Glutamatergic neuron (in vitro differentiated cells): ENCODE data around the gene PSMB7. TPM values are rescaled to one million over a fixed set of nuclear protein-coding genes. Genes with fewer than 3 reads are reported as not detected.

Source experiments
- DNase-seq: peaks from one replicate; pipeline ENCODE4 v3.0.0; 2022
- H3K27ac Mint-ChIP-seq: one replicate; pipeline ENCODE4 v1.8.0; 2020; ENCODE audit warnings: mild to moderate bottlenecking, mixed read lengths, inconsistent platforms; ENCODE audit not compliant: unreplicated experiment
- H3K27me3 Mint-ChIP-seq: one replicate; pipeline ENCODE4 v1.8.0; 2020; ENCODE audit warnings: mild to moderate bottlenecking, moderate library complexity, mixed read lengths, inconsistent platforms; ENCODE audit not compliant: unreplicated experiment
- H3K36me3 Mint-ChIP-seq: one replicate; pipeline ENCODE4 v1.8.0; 2020; ENCODE audit warnings: mild to moderate bottlenecking, mixed read lengths, inconsistent platforms; ENCODE audit not compliant: unreplicated experiment
- H3K4me1 Mint-ChIP-seq: one replicate; pipeline ENCODE4 v1.8.0; 2020; ENCODE audit warnings: mild to moderate bottlenecking, low read depth, mixed read lengths, inconsistent platforms; ENCODE audit not compliant: unreplicated experiment
- H3K4me3 Mint-ChIP-seq: one replicate; pipeline ENCODE4 v1.8.0; 2020; ENCODE audit warnings: mild to moderate bottlenecking, mixed read lengths, inconsistent platforms; ENCODE audit not compliant: unreplicated experiment
- H3K9me3 Mint-ChIP-seq: one replicate; pipeline ENCODE4 v1.8.0; 2020; ENCODE audit warnings: mild to moderate bottlenecking, moderate library complexity, mixed read lengths, inconsistent platforms; ENCODE audit not compliant: unreplicated experiment
- total RNA-seq: library from RNA; stranded (reverse); fragmentation: NEBNext Ultra II Directional; extraction: Animal tissue kit (Norgen Biotek cat#: 25700); gene quantifications from one replicate; pipeline ENCODE4 v1.2.1, GENCODE V29; 2021; ENCODE audit not compliant: unreplicated experiment
- TF ChIP-seq, protein P1 (sequence below): fragments of 200-600 bp; sonication (generic); IDR thresholded peaks from one replicate; pipeline ENCODE4 v1.5.0; 2021; ENCODE audit not compliant: partially characterized antibody, unreplicated experiment

Gene PSMB7
- total RNA-seq, 1 donor from 2014 or later, result 185 TPM

- peak overlapping the region; percentile 1 for H3K27ac Mint-ChIP-seq
- H3K36me3 Mint-ChIP-seq, result peaks cover 2% of the 10 kb centered on the region
Observed at GRCh38 chr9:124388275-124389048, 26.8 kb downstream of the PSMB7 start.

DNA sequence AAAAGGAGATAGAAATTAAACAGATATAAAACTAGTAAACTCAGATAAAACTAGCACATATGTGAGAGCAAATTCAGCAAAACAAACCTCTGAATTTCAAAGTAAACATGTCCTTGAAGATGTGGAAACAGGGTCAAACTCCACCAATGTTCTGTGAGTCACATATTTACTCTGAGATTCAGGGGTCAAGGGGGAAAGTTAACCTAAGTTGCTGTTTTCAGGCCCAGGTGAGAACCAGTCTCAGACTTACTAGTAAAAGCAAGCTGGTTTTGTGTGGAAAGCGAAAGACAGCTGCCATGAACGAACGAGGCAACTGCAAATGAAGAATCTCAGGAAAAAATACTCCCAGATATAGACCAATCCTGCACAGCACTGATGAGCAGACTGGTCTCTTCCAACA is 29.0 kb downstream of the PSMB7 start:
- TF ChIP-seq, protein P1, sequence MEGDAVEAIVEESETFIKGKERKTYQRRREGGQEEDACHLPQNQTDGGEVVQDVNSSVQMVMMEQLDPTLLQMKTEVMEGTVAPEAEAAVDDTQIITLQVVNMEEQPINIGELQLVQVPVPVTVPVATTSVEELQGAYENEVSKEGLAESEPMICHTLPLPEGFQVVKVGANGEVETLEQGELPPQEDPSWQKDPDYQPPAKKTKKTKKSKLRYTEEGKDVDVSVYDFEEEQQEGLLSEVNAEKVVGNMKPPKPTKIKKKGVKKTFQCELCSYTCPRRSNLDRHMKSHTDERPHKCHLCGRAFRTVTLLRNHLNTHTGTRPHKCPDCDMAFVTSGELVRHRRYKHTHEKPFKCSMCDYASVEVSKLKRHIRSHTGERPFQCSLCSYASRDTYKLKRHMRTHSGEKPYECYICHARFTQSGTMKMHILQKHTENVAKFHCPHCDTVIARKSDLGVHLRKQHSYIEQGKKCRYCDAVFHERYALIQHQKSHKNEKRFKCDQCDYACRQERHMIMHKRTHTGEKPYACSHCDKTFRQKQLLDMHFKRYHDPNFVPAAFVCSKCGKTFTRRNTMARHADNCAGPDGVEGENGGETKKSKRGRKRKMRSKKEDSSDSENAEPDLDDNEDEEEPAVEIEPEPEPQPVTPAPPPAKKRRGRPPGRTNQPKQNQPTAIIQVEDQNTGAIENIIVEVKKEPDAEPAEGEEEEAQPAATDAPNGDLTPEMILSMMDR, result no peak
- DNase-seq, result no peak
- H3K36me3 Mint-ChIP-seq, result peaks cover 6% of the 10 kb centered on the region
- peaks cover 48% of the 10 kb centered on the region for H3K4me1 Mint-ChIP-seq
- no peak overlapping the region for H3K27ac Mint-ChIP-seq
- H3K9me3 Mint-ChIP-seq, result no peaks in the 10 kb centered on the region
- no peak overlapping the region for H3K4me3 Mint-ChIP-seq
- H3K27me3 Mint-ChIP-seq, result no peaks in the 10 kb centered on the region

More at GRCh38 chr9:124388275-124389048, 26.8 kb downstream of the PSMB7 start:
- Mint-ChIP-seq H3K27me3 (no peaks in the 10 kb centered on the region), H3K4me3 (no peak overlapping the region), H3K4me1 (peaks cover 62% of the 10 kb centered on the region), H3K9me3 (no peaks in the 10 kb centered on the region)
- no peak for DNase-seq
- TF ChIP-seq, protein P1, result no peak

DNA sequence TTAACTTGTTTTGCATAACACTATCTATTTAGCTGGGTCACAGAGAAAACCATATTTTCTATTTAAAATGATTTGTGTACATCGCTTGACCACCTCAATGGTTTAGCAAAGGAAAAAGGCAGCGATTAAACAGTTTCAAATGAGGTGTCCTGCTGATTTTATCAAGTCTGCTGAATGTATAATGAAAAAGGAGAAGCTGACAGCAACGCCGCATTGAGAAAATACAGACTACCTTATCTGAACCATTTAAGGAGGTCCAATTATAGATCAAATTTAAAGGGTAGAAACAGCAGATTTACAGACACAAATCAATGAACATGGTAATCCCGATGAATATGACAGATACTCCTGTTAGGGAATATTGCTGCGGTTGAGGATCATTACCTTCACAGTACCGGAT is 29.6 kb downstream of the PSMB7 start:
- no peak for DNase-seq
- Mint-ChIP-seq H3K27me3 (no peaks in the 10 kb centered on the region), H3K4me3 (no peak overlapping the region), H3K9me3 (no peaks in the 10 kb centered on the region), H3K36me3 (peaks cover 6% of the 10 kb centered on the region), H3K4me1 (peaks cover 44% of the 10 kb centered on the region), H3K27ac (no peak overlapping the region)
- TF ChIP-seq, protein P1, result no peak

GRCh38 chr9:124384846-124385245 is 30.4 kb downstream of the PSMB7 start:
- peaks cover 38% of the 10 kb centered on the region for H3K4me1 Mint-ChIP-seq
- no peaks in the 10 kb centered on the region for H3K9me3 Mint-ChIP-seq
- no peak for DNase-seq
- H3K4me3 Mint-ChIP-seq, result no peak overlapping the region
- H3K27ac Mint-ChIP-seq, result peak overlapping the region; percentile 19
- H3K36me3 Mint-ChIP-seq, result peaks cover 6% of the 10 kb centered on the region
- TF ChIP-seq, protein P1, result no peak
- no peaks in the 10 kb centered on the region for H3K27me3 Mint-ChIP-seq

DNA sequence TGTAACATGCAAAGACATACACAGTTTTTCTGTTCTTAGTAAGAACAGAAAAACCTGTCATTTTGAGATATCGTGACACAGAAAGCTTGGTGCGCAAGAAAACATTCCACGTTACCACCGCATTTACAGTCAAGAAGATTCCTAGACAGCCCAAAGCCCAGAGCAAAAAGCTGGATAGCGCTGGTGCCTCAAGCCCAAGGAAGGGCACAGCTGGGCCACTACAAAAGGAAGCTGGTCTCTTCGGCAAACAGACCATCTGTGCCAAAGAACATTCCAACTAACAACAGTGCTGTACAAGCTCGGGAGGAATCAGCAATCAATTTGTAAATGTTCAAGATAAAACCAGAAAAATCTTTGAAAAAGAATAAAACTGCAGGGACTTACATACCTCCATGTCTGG is 31.0 kb downstream of the PSMB7 start:
- Mint-ChIP-seq H3K4me1 (peaks cover 32% of the 10 kb centered on the region), H3K36me3 (peaks cover 6% of the 10 kb centered on the region), H3K27me3 (no peaks in the 10 kb centered on the region), H3K9me3 (no peaks in the 10 kb centered on the region), H3K27ac (peak overlapping the region; percentile 22), H3K4me3 (no peak overlapping the region)
- DNase-seq, result no peak
- TF ChIP-seq, protein P1, result no peak
